ENCODE measurements around the gene EPHA2.

The EPHA2 gene

GRCh38 chr1:16145030-16145661, 10.7 kb downstream of the EPHA2 start:
- Mint-ChIP-seq H3K36me3 (no peaks in the 10 kb centered on the region), H3K27me3 (peaks cover 42 to 65% of the 10 kb centered on the region in 2 donors), H3K9me3 (peaks cover 0 to 2% of the 10 kb centered on the region in 2 donors), H3K4me3 (no peak overlapping the region), H3K27ac (no peak overlapping the region), H3K4me1 (peaks cover 11 to 16% of the 10 kb centered on the region in 2 donors)
- DNase-seq (no peak), ATAC-seq (replicated peaks) (no peak)

- ATAC-seq (replicated peaks) = no peak
- Mint-ChIP-seq H3K27ac (no peak overlapping the region), H3K4me3 (no peak overlapping the region), H3K27me3 (peaks cover 38 to 59% of the 10 kb centered on the region in 2 donors), H3K4me1 (peaks cover 11 to 16% of the 10 kb centered on the region in 2 donors), H3K36me3 (no peaks in the 10 kb centered on the region), H3K9me3 (peaks cover 0 to 2% of the 10 kb centered on the region in 2 donors)
- no peak for DNase-seq
Observed at GRCh38 chr1:16144325-16145029, 11.4 kb downstream of the EPHA2 start.

GRCh38 chr1:16143566-16144324, 12.1 kb downstream of the EPHA2 start:
- DNase-seq (no peak), ATAC-seq (replicated peaks) (no peak)
- Mint-ChIP-seq H3K4me1 (peaks cover 11 to 16% of the 10 kb centered on the region in 2 donors), H3K9me3 (peaks cover 0 to 2% of the 10 kb centered on the region in 2 donors), H3K36me3 (no peaks in the 10 kb centered on the region), H3K4me3 (no peak overlapping the region), H3K27ac (no peak overlapping the region), H3K27me3 (peaks cover 37 to 55% of the 10 kb centered on the region in 2 donors)

- peaks cover 34 to 52% of the 10 kb centered on the region in 2 donors for H3K27me3 Mint-ChIP-seq
- ATAC-seq (replicated peaks) = no peak
- no peak for DNase-seq
- H3K36me3 Mint-ChIP-seq = no peaks in the 10 kb centered on the region
- no peak overlapping the region for H3K4me3 Mint-ChIP-seq
- peaks cover 11 to 16% of the 10 kb centered on the region in 2 donors for H3K4me1 Mint-ChIP-seq
- H3K9me3 Mint-ChIP-seq = peaks cover 0 to 2% of the 10 kb centered on the region in 2 donors
- peak overlapping the region; percentile 25 for H3K27ac Mint-ChIP-seq
Observed at GRCh38 chr1:16143005-16143565, 12.8 kb downstream of the EPHA2 start.

- H3K9me3 Mint-ChIP-seq = peaks cover 0 to 2% of the 10 kb centered on the region in 2 donors
- no peak overlapping the region for H3K27ac Mint-ChIP-seq
- H3K36me3 Mint-ChIP-seq = no peaks in the 10 kb centered on the region
- ATAC-seq (replicated peaks) (no peak), DNase-seq (no peak)
- peaks cover 11 to 16% of the 10 kb centered on the region in 2 donors for H3K4me1 Mint-ChIP-seq
- no peak overlapping the region for H3K4me3 Mint-ChIP-seq
- H3K27me3 Mint-ChIP-seq = peaks cover 33 to 48% of the 10 kb centered on the region in 2 donors
Observed at GRCh38 chr1:16142383-16142995, 13.4 kb downstream of the EPHA2 start.

- DNase-seq = no peak
- peaks cover 0 to 2% of the 10 kb centered on the region in 2 donors for H3K9me3 Mint-ChIP-seq
- H3K27ac Mint-ChIP-seq = no peak overlapping the region
- H3K4me1 Mint-ChIP-seq = peaks cover 11 to 16% of the 10 kb centered on the region in 2 donors
- peak; percentile 23 to 41 for ATAC-seq (replicated peaks)
- H3K36me3 Mint-ChIP-seq = no peaks in the 10 kb centered on the region
- peaks cover 33 to 48% of the 10 kb centered on the region in 2 donors for H3K27me3 Mint-ChIP-seq
- no peak overlapping the region for H3K4me3 Mint-ChIP-seq
Observed at GRCh38 chr1:16141573-16142336, 14.1 kb downstream of the EPHA2 start.

- Mint-ChIP-seq H3K27ac (no peak overlapping the region), H3K27me3 (peaks cover 33 to 43% of the 10 kb centered on the region in 2 donors), H3K9me3 (peaks cover 0 to 2% of the 10 kb centered on the region in 2 donors), H3K36me3 (no peaks in the 10 kb centered on the region), H3K4me3 (no peak overlapping the region), H3K4me1 (peaks cover 7 to 16% of the 10 kb centered on the region in 2 donors)
- ATAC-seq (replicated peaks) (no peak), DNase-seq (no peak)
Observed at GRCh38 chr1:16140068-16140596, 15.7 kb downstream of the EPHA2 start.

- Mint-ChIP-seq H3K27ac (no peak overlapping the region), H3K4me3 (no peak overlapping the region), H3K36me3 (no peaks in the 10 kb centered on the region), H3K9me3 (peaks cover 0 to 2% of the 10 kb centered on the region in 2 donors), H3K4me1 (peaks cover 7 to 16% of the 10 kb centered on the region in 2 donors), H3K27me3 (peaks cover 30 to 38% of the 10 kb centered on the region in 2 donors)
- no peak for ATAC-seq (replicated peaks)
- no peak for DNase-seq
Observed at GRCh38 chr1:16139473-16139962, 16.4 kb downstream of the EPHA2 start.

GRCh38 chr1:16138772-16139221, 17.1 kb downstream of the EPHA2 start:
- peaks cover 29 to 31% of the 10 kb centered on the region in 2 donors for H3K27me3 Mint-ChIP-seq
- H3K4me3 Mint-ChIP-seq = no peak overlapping the region
- ATAC-seq (replicated peaks) (no peak), DNase-seq (no peak)
- peaks cover 0 to 2% of the 10 kb centered on the region in 2 donors for H3K9me3 Mint-ChIP-seq
- H3K4me1 Mint-ChIP-seq = peaks cover 7 to 16% of the 10 kb centered on the region in 2 donors
- no peak overlapping the region for H3K27ac Mint-ChIP-seq
- H3K36me3 Mint-ChIP-seq = no peaks in the 10 kb centered on the region

- no peak for DNase-seq
- peaks cover 23 to 26% of the 10 kb centered on the region in 2 donors for H3K27me3 Mint-ChIP-seq
- ATAC-seq (replicated peaks) = no peak
Observed at GRCh38 chr1:16137890-16138467, 17.9 kb downstream of the EPHA2 start.

GRCh38 chr1:16135501-16135900, 20.4 kb downstream of the EPHA2 start:
- no peak overlapping the region for H3K27ac Mint-ChIP-seq
- H3K4me3 Mint-ChIP-seq = no peak overlapping the region
- DNase-seq = no peak
- H3K4me1 Mint-ChIP-seq = no peaks in the 10 kb centered on the region
- peaks cover 18 to 20% of the 10 kb centered on the region in 2 donors for H3K27me3 Mint-ChIP-seq
- H3K9me3 Mint-ChIP-seq = no peaks in the 10 kb centered on the region
- ATAC-seq (replicated peaks) = no peak
- no peaks in the 10 kb centered on the region for H3K36me3 Mint-ChIP-seq

More at GRCh38 chr1:16137890-16138467, 17.9 kb downstream of the EPHA2 start:
- H3K4me3 Mint-ChIP-seq = no peak overlapping the region
- no peaks in the 10 kb centered on the region for H3K36me3 Mint-ChIP-seq
- peaks cover 7 to 16% of the 10 kb centered on the region in 2 donors for H3K4me1 Mint-ChIP-seq
- H3K9me3 Mint-ChIP-seq = peaks cover 0 to 2% of the 10 kb centered on the region in 2 donors
- no peak overlapping the region for H3K27ac Mint-ChIP-seq

- H3K9me3 Mint-ChIP-seq = no peaks in the 10 kb centered on the region
Observed at GRCh38 chr1:16134906-16135305, 21.0 kb downstream of the EPHA2 start.

More at GRCh38 chr1:16134906-16135305, 21.0 kb downstream of the EPHA2 start:
- H3K27ac Mint-ChIP-seq = no peak overlapping the region
- ATAC-seq (replicated peaks) (no peak), DNase-seq (no peak)
- peaks cover 20 to 22% of the 10 kb centered on the region in 2 donors for H3K27me3 Mint-ChIP-seq
- no peak overlapping the region for H3K4me3 Mint-ChIP-seq
- H3K4me1 Mint-ChIP-seq = no peaks in the 10 kb centered on the region
- no peaks in the 10 kb centered on the region for H3K36me3 Mint-ChIP-seq
